BLaER1 (cell line): ENCODE measurements around the gene BSND.
"Not testable (repeated sequence)": the region's sequence is repeated elsewhere in the genome, so short reads cannot be mapped to it uniquely, and the experiment has no call there.

Experiments
- H3K27ac ChIP-seq: shearing (Covaris generic); formaldehyde crosslinking; 2 replicates; pipeline ENCODE4 v1.8.1; 2022
- H3K27me3 ChIP-seq: shearing (Covaris generic); formaldehyde crosslinking; 2 replicates; pipeline ENCODE4 v1.8.1; 2022
- H3K36me3 ChIP-seq: shearing (Covaris generic); formaldehyde crosslinking; 2 replicates; pipeline ENCODE4 v1.8.1; 2022
- H3K4me1 ChIP-seq: shearing (Covaris generic); formaldehyde crosslinking; 2 replicates; pipeline ENCODE4 v1.8.1; 2022
- H3K4me2 ChIP-seq: shearing (Covaris generic); formaldehyde crosslinking; 2 replicates; pipeline ENCODE4 v1.8.1; 2022
- H3K4me3 ChIP-seq: shearing (Covaris generic); formaldehyde crosslinking; 2 replicates; pipeline ENCODE4 v1.8.1; 2022
- H3K9ac ChIP-seq: shearing (Covaris generic); formaldehyde crosslinking; 2 replicates; pipeline ENCODE4 v1.8.1; 2022
- H3K9me3 ChIP-seq: shearing (Covaris generic); formaldehyde crosslinking; 2 replicates; pipeline ENCODE4 v1.8.1; 2022
- H4K20me1 ChIP-seq: shearing (Covaris generic); formaldehyde crosslinking; 2 replicates; pipeline ENCODE4 v1.8.1; 2022
- Cebpa-rat ChIP-seq: shearing (Covaris generic); IDR thresholded peaks from 2 replicates; pipeline ENCODE4 v1.8.1; 2022

BSND gene

DNA sequence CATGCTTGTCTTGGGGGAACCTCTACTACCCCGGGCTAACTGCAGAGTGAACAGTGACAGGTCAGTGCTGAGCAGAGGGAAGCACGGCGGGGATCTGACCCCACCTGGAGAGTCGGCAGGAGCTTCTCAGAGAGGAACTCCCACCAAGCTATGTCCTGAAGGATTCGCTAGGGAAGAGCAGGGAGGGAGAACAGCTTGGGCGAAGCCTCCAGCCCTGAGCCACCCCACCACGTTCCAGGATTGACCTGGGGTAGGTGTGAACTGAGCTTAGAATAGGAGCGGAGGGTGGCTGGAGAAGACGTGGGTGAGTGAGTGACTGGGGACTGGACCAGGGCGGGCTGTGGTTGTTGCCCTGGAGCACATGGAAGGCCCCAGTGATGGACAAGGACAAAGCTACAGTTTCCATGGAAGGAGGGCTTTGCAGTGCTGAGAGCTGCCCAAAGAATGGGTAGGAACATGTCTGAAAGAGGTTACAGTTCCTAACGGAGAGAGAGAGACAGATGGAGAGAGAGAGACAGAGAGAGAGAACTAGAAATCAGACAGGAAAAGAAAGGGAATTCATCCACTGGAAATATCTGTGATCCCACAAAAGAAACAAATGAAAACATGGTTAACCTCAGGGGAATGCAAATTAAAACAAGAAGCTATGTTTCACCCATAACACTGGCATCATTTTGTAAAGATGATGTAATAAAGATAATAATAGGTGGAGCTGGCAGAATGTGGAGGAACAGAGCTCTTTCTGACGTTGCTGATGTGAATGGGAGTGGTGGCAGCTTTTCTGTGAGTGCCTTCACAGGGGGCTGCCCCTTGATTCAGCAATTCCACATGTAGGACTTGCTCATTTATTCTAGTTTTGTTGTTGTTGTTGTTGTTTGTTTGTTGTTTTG is 17.2 kb downstream of the BSND start:
- Histone ChIP-seq H3K27ac (no peak overlapping the region), H4K20me1 (no peaks in the 10 kb centered on the region), H3K4me3 (no peak overlapping the region), H3K9ac (no peak overlapping the region), H3K9me3 (no peaks in the 10 kb centered on the region), H3K4me1 (no peaks in the 10 kb centered on the region), H3K27me3 (no peaks in the 10 kb centered on the region), H3K36me3 (no peaks in the 10 kb centered on the region), H3K4me2 (no peak overlapping the region)
- no peak for TF ChIP-seq Cebpa-rat

DNA sequence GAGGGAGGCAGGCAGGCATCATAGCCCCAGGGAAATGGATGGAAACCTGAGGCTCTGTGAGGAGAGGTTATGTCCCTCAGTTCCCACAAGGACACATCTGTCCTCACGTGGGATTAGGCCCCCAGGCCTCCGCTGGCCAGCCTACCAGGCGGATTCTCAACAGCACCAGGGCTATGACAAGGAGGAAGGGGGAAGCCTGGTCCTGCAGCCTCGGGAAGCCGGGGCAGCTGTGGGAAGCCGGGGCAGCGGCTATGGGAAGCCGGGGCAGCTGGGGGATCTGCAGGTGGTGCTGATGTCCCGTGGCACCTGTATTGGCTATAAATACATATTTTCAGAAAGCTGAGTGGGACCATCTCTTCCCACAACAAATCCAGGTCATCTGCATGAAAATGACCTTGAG is 19.7 kb downstream of the BSND start:
- H3K4me3 ChIP-seq: no peak overlapping the region
- H4K20me1 ChIP-seq: no peaks in the 10 kb centered on the region
- no peak overlapping the region for H3K9ac ChIP-seq
- no peaks in the 10 kb centered on the region for H3K4me1 ChIP-seq
- no peaks in the 10 kb centered on the region for H3K36me3 ChIP-seq
- no peak for TF ChIP-seq Cebpa-rat
- no peak overlapping the region for H3K4me2 ChIP-seq
- no peak overlapping the region for H3K27ac ChIP-seq
- no peaks in the 10 kb centered on the region for H3K9me3 ChIP-seq
- no peaks in the 10 kb centered on the region for H3K27me3 ChIP-seq

DNA sequence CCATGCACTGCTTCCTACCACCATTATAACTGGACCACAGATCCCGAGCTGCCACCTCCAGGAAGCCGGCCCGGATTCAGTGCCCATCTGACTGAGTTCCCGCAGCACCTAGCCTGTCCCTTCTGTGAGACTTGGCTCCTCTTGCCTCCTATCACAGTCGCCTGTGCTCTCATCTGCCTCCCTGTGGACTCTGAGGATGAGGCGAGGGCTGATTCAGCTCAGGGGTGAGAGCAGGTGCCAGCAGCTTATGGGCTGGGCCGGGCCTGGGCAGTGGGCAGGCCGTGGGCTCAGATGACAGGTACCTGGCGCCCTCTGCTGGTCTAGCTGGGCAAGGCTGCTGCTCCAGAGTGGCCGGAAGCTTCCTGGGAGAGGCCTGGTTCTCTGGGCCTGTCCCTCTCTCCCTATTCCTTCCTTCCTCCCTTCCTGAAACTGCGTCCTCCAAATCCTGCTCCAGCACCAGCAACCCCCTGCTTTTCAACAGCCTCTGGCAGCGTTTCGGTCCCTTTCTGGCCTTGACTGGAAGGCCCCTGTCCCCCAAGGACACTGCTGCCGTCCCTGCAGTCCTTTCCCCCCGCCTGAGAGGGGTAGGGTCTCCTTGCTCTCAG is 23.3 kb downstream of the BSND start:
- Histone ChIP-seq H4K20me1 (no peaks in the 10 kb centered on the region), H3K27me3 (no peaks in the 10 kb centered on the region), H3K9ac (no peak overlapping the region), H3K27ac (no peak overlapping the region), H3K4me3 (no peak overlapping the region), H3K4me2 (no peak overlapping the region), H3K36me3 (no peaks in the 10 kb centered on the region), H3K4me1 (no peaks in the 10 kb centered on the region), H3K9me3 (no peaks in the 10 kb centered on the region)
- no peak for TF ChIP-seq Cebpa-rat

DNA sequence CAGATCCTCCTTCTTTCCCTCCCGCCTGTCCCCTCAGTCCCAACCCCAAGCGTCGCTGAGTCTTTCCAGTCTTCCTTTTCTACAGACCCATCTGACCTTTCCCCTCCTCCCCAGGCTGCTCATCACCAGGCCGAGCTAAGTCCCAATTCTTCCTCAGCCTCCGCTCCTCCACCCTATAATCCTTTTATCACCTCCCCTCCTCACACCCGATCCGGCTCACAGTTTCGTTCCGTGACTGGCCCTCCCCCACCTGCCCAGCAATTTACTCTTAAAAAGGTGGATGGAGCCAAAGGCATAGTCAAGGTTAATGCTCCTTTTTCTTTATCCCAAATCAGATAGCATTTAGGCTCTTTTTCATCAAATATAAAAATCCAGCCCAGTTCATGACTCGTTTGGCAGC is 25.4 kb downstream of the BSND start:
- H3K4me2 ChIP-seq, H3K27me3 ChIP-seq, H3K4me3 ChIP-seq, H3K9ac ChIP-seq, H3K36me3 ChIP-seq, H3K9me3 ChIP-seq, H4K20me1 ChIP-seq, H3K27ac ChIP-seq, H3K4me1 ChIP-seq: not testable (repeated sequence)

DNA sequence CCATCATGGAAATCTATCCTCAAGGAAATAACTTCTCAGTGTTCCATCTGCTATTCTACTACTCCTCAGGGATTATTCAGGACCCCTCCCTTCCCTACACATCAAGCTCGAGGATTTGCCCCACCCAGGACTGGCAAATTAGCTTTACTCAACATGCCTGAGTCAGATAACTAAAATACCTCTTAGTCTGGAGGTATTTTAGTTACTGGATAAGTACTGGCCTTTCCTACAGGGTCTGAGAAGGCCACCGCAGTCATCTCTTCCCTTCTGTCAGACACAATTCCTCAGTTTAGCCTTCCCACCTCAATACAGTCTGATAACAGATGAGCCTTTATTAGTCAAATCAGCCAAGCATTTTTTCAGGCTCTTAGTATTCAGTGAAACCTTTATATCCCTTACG is 27.9 kb downstream of the BSND start:
- H3K9me3 ChIP-seq, H3K36me3 ChIP-seq, H3K4me3 ChIP-seq, H3K4me1 ChIP-seq, H3K4me2 ChIP-seq, H4K20me1 ChIP-seq, H3K27ac ChIP-seq, H3K9ac ChIP-seq, H3K27me3 ChIP-seq: not testable (repeated sequence)

DNA sequence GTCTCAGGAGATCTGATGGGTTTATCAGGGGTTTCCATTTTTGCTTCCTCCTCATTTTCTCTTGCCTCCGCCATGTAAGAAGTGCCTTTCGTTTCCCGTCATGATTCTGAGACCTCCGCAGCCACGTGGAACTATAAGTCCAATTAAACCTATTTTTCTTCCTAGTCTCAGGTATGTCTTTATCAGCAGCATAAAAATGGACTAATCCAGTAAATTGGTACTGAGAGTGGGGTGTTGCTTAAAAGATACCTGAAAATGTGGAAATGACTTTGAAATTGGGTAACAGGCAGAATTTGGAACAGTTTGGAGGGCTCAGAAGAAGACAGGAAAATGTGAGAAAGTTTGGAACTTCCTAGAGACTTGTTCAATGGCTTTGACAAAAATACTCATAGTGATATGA is 32.4 kb downstream of the BSND start:
- H3K9me3 ChIP-seq, H3K36me3 ChIP-seq: not testable (repeated sequence)

DNA sequence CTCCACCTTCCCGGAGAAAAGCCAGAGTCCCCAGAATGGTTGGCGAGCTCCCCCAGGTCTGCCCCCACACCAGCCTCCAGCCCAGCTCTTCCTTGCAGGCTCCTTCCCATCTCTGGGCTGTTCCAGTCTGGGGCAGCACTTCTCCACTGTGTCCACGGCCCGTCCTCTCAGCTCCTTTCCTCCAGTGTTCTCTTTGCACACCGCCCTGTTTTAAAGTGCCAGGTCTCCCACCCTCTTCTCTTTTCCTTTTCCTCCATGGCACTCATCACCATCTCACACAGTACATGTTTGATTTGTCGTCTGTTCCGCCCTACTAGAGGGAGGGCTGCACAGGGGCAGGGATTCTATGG is 34.5 kb downstream of the BSND start:
- Histone ChIP-seq H4K20me1 (no peaks in the 10 kb centered on the region), H3K9me3 (0 out of 2 replicates have a peak, but pooled peaks cover 3% of the 10 kb centered on the region), H3K4me1 (no peaks in the 10 kb centered on the region), H3K27ac (no peak overlapping the region), H3K9ac (no peak overlapping the region), H3K4me3 (no peak overlapping the region), H3K4me2 (no peak overlapping the region), H3K36me3 (no peaks in the 10 kb centered on the region), H3K27me3 (no peaks in the 10 kb centered on the region)
- no peak for TF ChIP-seq Cebpa-rat

More for the DNA sequence above, 32.4 kb downstream of the BSND start:
- not testable (repeated sequence) for H3K4me3 ChIP-seq, H3K27me3 ChIP-seq, H3K27ac ChIP-seq, H3K9ac ChIP-seq, H4K20me1 ChIP-seq, H3K4me2 ChIP-seq, H3K4me1 ChIP-seq

DNA sequence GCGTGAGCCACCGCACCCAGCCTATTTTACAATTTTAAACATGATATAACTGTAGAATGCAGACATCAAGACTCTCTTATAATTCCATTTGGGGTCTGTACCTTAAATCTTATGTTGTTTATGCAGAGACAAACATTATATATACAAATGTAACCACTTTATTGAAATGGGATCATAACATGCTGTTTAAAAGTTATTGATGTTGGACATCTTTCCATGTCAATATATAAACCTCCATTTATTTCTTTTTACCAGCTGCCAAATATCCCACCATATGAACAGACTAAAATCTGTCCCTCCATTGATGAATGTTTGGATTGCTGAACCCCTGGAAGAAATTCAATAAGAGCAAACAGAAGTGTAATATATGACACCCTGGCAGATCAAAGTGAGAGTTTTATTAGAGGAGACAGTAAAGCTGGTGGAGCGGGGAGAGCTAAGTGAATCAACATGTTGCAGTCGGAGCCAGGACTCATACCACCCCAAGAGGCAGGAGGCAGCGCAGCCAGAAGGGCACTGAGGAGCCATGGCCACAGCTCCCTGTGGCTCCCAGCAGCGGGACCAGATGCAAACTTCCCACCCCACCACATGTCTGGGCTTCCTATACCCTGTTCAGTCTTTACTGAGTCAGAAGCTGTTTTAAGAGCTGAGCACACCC is 35.9 kb downstream of the BSND start:
- H4K20me1 ChIP-seq: no peaks in the 10 kb centered on the region
- H3K9ac ChIP-seq: no peak overlapping the region
- no peak overlapping the region for H3K27ac ChIP-seq
- H3K4me1 ChIP-seq: no peaks in the 10 kb centered on the region
- H3K4me2 ChIP-seq: no peak overlapping the region
- no peaks in the 10 kb centered on the region for H3K27me3 ChIP-seq
- H3K9me3 ChIP-seq: 0 out of 2 replicates have a peak, but pooled peaks cover 3% of the 10 kb centered on the region
- no peak for TF ChIP-seq Cebpa-rat
- H3K36me3 ChIP-seq: no peaks in the 10 kb centered on the region
- H3K4me3 ChIP-seq: no peak overlapping the region

DNA sequence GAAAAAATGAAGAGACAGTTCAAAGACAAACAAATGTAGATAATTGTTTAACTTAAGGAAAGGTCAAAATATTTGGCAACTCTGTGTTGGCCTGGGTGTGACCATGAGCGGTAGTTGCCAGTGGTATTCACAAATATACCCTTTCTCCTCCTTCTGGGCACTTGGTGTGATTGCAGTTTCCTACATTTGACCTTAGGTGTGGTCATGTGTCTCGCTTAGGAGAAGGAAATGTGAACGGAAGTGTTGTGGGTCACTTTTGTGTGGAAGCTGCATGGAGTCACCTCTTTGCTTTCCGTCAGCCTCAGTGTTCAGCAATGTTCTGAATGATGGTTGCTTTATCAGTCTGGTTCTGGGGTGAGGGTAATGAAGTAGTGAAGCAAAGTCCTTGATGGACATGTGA is 37.2 kb downstream of the BSND start:
- H3K4me2 ChIP-seq: no peak overlapping the region
- no peak overlapping the region for H3K27ac ChIP-seq
- H3K4me1 ChIP-seq: no peaks in the 10 kb centered on the region
- H3K9me3 ChIP-seq: 0 out of 2 replicates have a peak, but pooled peaks cover 3% of the 10 kb centered on the region
- H3K36me3 ChIP-seq: no peaks in the 10 kb centered on the region
- no peak overlapping the region for H3K9ac ChIP-seq
- no peaks in the 10 kb centered on the region for H4K20me1 ChIP-seq
- no peak for TF ChIP-seq Cebpa-rat
- no peaks in the 10 kb centered on the region for H3K27me3 ChIP-seq
- H3K4me3 ChIP-seq: no peak overlapping the region
